ENCODE measurements around the gene BNC2. TPM values are rescaled to one million over a fixed set of nuclear protein-coding genes. Genes with fewer than 3 reads are reported as not detected.

Gene BNC2
- total and polyA plus RNA-seq, 7 donors: 0.23 to 205 (median 117) TPM

DNA sequence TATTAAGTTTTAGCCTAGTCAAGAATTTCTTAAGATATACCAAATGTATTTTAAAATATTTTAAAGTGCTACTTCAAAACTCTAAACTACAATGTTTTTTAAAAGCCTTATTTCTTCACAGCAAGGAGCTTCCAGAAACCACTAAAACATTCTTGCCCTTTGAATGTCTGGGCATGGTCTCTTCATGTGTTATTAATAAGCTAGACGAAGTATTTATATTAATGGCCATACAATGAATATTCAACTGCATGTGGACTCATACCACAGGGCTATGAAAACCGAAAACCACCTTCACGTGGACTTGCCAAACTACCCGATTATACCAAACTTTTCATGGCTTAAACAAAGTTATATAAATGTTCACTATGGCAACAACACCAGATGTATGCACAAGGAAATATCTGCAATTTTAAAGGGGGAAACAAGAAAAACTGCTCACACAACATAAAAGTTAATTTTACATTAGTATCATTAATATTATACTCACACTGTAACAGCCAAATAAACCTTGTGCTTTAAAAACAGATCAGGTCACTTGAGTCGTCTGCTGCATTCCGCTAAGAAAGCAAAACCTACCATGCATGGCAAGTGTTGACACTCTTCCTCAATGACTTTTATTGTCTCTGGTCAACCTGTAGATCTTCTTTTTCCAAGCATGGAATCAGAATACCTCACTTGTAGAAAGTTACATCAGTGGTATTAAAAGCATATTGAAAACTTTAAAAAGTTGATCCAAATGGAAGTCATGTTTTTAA, 246.3 kb downstream of the BNC2 start:
- Histone ChIP-seq H3K36me3 (no peaks in the 10 kb centered on the region), H3K4me3 (no peak overlapping the region), H3K27ac (peak overlapping the region in 2 of 4 donors; percentile 68 to 85), H3K4me1 (peaks cover 0 to 87% (median 70%) of the 10 kb centered on the region in 4 donors), H3K9me3 (no peaks in the 10 kb centered on the region), H3K27me3 (no peaks in the 10 kb centered on the region)
- 83 to 86% methylated on average over 6 of the region's 6 CpGs for WGBS, 2 donors
- DNase-seq: no peak
- no peak for TF ChIP-seq POLR2A (IDR thresholded peaks at IDR 0.05)
- TF ChIP-seq CTCF (IDR thresholded peaks at IDR 0.05): no peak
- TF ChIP-seq EP300 (IDR thresholded peaks at IDR 0.05): no peak
- TF ChIP-seq POLR2AphosphoS5 (IDR thresholded peaks at IDR 0.05): no peak
- intact Hi-C loops (cut with DNase I): no loop called here

DNA sequence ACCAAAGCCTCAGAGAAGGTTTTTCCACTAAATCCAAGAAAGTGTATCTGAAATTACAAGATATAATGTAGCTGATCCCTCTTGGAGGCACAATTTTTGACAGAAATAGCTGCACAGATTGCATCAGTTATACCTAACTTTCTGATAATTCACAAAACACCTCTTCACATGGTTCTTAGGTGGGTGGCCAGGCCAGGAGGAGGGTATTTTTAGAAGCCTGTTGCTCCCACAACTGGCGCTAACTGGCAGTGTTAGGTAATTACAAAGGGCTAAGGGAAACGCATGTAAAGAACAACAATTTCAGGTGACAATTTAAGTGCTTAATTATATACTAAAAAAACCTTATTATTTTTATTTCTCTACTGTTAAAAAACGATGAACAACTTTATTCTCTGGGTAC, 247.9 kb downstream of the BNC2 start:
- intact Hi-C loops (cut with DNase I): no loop called here
- WGBS, 2 donors: 89 to 93% methylated on average over 3 of the region's 3 CpGs
- DNase-seq: no peak
- no peaks in the 10 kb centered on the region for H3K27me3 ChIP-seq
- peak overlapping the region in 1 of 4 donors; percentile 3 for H3K27ac ChIP-seq
- no peaks in the 10 kb centered on the region for H3K36me3 ChIP-seq
- TF ChIP-seq POLR2AphosphoS5 (IDR thresholded peaks at IDR 0.05) (no peak), POLR2A (IDR thresholded peaks at IDR 0.05) (no peak), CTCF (IDR thresholded peaks at IDR 0.05) (no peak), EP300 (IDR thresholded peaks at IDR 0.05) (no peak)
- no peak overlapping the region for H3K4me3 ChIP-seq
- H3K4me1 ChIP-seq: peaks cover 0 to 83% (median 66%) of the 10 kb centered on the region in 4 donors
- H3K9me3 ChIP-seq: no peaks in the 10 kb centered on the region

- no peak for TF ChIP-seq CTCF (IDR thresholded peaks at IDR 0.05)
- TF ChIP-seq POLR2AphosphoS5 (IDR thresholded peaks at IDR 0.05): no peak
- TF ChIP-seq POLR2A (IDR thresholded peaks at IDR 0.05): no peak
- TF ChIP-seq EP300 (IDR thresholded peaks at IDR 0.05): no peak
- WGBS, 2 donors: 75 to 84% methylated on average over 7 of the region's 7 CpGs
- no peak overlapping the region for H3K4me3 ChIP-seq
- no peaks in the 10 kb centered on the region for H3K27me3 ChIP-seq
- H3K36me3 ChIP-seq: no peaks in the 10 kb centered on the region
- H3K9me3 ChIP-seq: no peaks in the 10 kb centered on the region
- intact Hi-C loops (cut with DNase I): no loop called here
- DNase-seq: no peak
- H3K27ac ChIP-seq: peak overlapping the region in 3 of 4 donors; percentile 47 to 62 (median 59)
- peaks cover 0 to 60% (median 40%) of the 10 kb centered on the region in 4 donors for H3K4me1 ChIP-seq
Measured at GRCh38 chr9:16619914-16620520, 250.5 kb downstream of the BNC2 start.

DNA sequence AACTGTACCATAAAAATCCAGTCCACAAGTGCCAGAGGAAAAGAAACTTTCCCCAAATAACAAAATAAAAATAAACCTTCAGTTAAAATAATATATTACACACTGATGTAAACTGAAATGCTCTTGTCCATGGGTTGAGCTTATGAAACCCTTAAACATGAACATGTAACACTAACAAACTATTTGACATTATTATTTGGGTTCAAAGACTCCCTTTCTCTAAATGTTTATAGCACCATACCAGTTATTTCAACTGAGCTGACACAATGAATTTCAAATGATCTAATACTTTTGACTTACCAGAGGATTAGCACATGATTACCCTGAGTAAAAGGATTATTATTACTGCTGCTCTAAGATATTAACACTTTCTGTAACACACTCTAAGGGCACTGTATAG, 251.1 kb downstream of the BNC2 start:
- intact Hi-C loops (cut with DNase I): no loop called here
- Histone ChIP-seq H3K4me3 (no peak overlapping the region), H3K36me3 (no peaks in the 10 kb centered on the region), H3K27ac (peak overlapping the region in 3 of 4 donors; percentile 47 to 62 (median 59)), H3K9me3 (no peaks in the 10 kb centered on the region), H3K4me1 (peaks cover 0 to 60% (median 34%) of the 10 kb centered on the region in 4 donors), H3K27me3 (no peaks in the 10 kb centered on the region)
- DNase-seq: no peak
- TF ChIP-seq CTCF (IDR thresholded peaks at IDR 0.05) (no peak), POLR2A (IDR thresholded peaks at IDR 0.05) (no peak), EP300 (IDR thresholded peaks at IDR 0.05) (no peak), POLR2AphosphoS5 (IDR thresholded peaks at IDR 0.05) (no peak)
